ENCODE data around the gene HGFAC.

DNA sequence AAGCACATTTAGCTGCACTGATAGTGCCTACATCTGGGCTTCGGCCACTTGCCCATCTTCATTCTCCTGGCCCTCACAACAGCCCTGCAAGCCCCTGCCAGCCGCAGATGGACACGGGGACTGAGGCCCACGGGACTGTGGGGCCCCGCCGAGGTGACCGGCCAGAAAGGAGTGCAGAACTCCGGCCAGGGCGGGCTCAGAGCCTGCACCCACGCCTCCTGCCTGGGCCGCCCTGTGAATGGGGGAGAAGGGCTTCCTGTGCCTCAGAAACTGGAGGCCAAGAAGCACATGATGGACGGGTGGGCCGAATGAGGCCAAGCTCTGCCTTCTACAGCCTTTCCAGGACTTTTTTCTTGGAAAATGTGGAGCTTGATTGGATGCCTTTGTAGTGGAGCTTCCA lies 35.7 kb upstream of the HGFAC start:
- TF ChIP-seq EZH2phosphoT487 (IDR thresholded peaks at IDR 0.05; ENCODE audit: insufficient read depth, low read depth), result no peak
- TF ChIP-seq EZH2 (IDR thresholded peaks at IDR 0.05; ENCODE audit: insufficient read depth, poor library complexity, severe bottlenecking), result no peak

All from GM23248 (cell line).